Measurements from ENCODE around the gene GALNT14. TPM values are rescaled to one million over a fixed set of nuclear protein-coding genes. Genes with fewer than 3 reads are reported as not detected.

Gene GALNT14
- total and polyA plus RNA-seq, 10 donors = 2.7 to 18.5 (median 4.5) TPM

DNA sequence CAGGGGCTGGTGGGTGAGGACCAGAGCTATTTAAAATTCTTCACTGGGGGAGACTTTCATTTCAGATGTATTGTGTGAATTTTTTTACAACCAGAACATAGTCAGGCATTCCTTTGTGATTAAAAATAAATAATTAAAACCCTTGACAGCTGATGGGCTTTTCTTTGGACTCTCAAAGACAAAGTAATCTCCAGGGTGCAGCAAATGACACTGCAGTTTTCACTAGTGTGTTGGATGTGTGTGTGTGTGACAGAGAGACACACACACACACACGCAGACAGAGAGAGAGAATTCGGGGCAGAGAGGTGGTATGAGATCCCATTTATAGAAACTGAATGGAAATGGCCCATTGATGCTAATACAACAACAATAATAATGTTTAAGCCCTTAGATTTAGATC lies 10.3 kb upstream of the GALNT14 start:
- no peak for TF ChIP-seq POLR2A (IDR thresholded peaks at IDR 0.05)
- TF ChIP-seq POLR2AphosphoS5 (IDR thresholded peaks at IDR 0.05) = no peak
- TF ChIP-seq CTCF (IDR thresholded peaks at IDR 0.05 in 8 of 11, conservative IDR thresholded peaks at IDR 0.05 in 3 of 11) = no peak
- Histone ChIP-seq H3K4me3 (no peak overlapping the region), H3K27ac (no peak overlapping the region), H3K9me3 (peaks cover 0 to 13% (median 1%) of the 10 kb centered on the region in 8 donors), H3K4me1 (no peaks in the 10 kb centered on the region), H3K27me3 (replicated peaks in 1 of 7) (no peaks in the 10 kb centered on the region), H3K36me3 (no peaks in the 10 kb centered on the region)
- 83 to 94% (median 89%) methylated on average over 2 of the region's 2 CpGs for WGBS, 5 donors
- no peak for DNase-seq
- intact Hi-C loops (cut with DNase I; ENCODE audit: low total_unique reads) = no loop called here

DNA sequence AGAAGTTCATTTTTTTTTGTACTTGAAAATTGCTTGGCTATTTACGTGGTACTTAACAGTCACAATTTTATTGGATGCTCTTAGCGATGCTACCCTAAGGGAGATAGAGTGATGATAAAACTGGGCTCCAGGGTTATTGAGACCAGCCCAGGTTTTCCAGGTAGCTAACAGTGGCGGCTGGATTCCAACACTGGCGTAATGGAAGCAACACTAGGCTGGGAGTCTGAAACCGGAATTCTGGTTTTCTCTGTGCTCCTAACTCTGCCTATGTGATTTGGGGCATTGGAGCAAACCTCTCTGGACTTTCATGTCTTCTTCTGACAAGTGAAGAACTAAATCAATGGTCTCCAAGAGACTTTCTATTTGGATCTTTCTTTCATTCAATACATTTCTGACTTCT lies 9.4 kb upstream of the GALNT14 start:
- WGBS, 5 donors = 84 to 95% (median 91%) methylated on average over 5 of the region's 5 CpGs
- no peak for TF ChIP-seq POLR2A (IDR thresholded peaks at IDR 0.05)
- no peak for TF ChIP-seq POLR2AphosphoS5 (IDR thresholded peaks at IDR 0.05)
- TF ChIP-seq CTCF (IDR thresholded peaks at IDR 0.05 in 8 of 11, conservative IDR thresholded peaks at IDR 0.05 in 3 of 11) = no peak
- H3K27ac ChIP-seq = no peak overlapping the region
- no peaks in the 10 kb centered on the region for H3K4me1 ChIP-seq
- intact Hi-C loops (cut with DNase I; ENCODE audit: low total_unique reads) = no loop called here
- H3K4me3 ChIP-seq = no peak overlapping the region
- peaks cover 0 to 13% (median 1%) of the 10 kb centered on the region in 8 donors for H3K9me3 ChIP-seq
- no peaks in the 10 kb centered on the region for H3K27me3 ChIP-seq (replicated peaks in 1 of 7)
- no peaks in the 10 kb centered on the region for H3K36me3 ChIP-seq
- DNase-seq = no peak

DNA sequence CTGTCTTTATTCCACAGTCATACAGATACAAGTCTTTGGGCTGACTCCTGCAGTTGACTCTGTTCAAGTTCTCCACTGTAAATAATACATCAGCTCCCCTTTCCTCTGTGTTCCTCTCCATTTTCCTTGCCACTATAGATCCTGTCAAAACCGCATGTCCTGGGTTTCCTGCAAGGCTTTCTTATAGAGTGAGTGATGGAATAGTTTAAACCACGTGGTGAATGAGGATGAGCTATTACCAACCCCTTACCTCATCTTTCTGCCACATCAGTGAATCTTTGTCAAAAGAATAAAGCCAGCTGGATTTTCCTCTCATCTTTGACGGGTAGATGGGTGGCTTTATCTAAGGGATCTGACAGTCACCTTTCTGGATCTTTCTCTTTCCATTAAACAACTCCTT lies 3.9 kb upstream of the GALNT14 start:
- H3K4me1 ChIP-seq = peaks cover 8 to 21% (median 19%) of the 10 kb centered on the region in 6 donors
- DNase-seq = no peak
- 60 to 74% (median 66%) methylated on average over 3 of the region's 3 CpGs for WGBS, 5 donors
- no peak overlapping the region for H3K27ac ChIP-seq
- intact Hi-C loops (cut with DNase I; ENCODE audit: low total_unique reads) = no loop called here
- H3K4me3 ChIP-seq = no peak overlapping the region
- no peaks in the 10 kb centered on the region for H3K9me3 ChIP-seq
- peaks cover 0 to 31% (median 19%) of the 10 kb centered on the region in 7 donors for H3K27me3 ChIP-seq (replicated peaks in 1 of 7)
- TF ChIP-seq POLR2AphosphoS5 (IDR thresholded peaks at IDR 0.05) = no peak
- TF ChIP-seq POLR2A (IDR thresholded peaks at IDR 0.05) = no peak
- no peak for TF ChIP-seq CTCF (IDR thresholded peaks at IDR 0.05 in 8 of 11, conservative IDR thresholded peaks at IDR 0.05 in 3 of 11)
- no peaks in the 10 kb centered on the region for H3K36me3 ChIP-seq

- intact Hi-C loops (cut with DNase I; ENCODE audit: low total_unique reads) = no loop called here
- WGBS, 5 donors = 88 to 94% (median 90%) methylated on average over 15 of the region's 15 CpGs
Measured at GRCh38 chr2:31141443-31142085, 3.3 kb upstream of the GALNT14 start.

More at GRCh38 chr2:31141443-31142085, 3.3 kb upstream of the GALNT14 start:
- TF ChIP-seq POLR2A (IDR thresholded peaks at IDR 0.05) (no peak), POLR2AphosphoS5 (IDR thresholded peaks at IDR 0.05) (no peak), CTCF (IDR thresholded peaks at IDR 0.05 in 8 of 11, conservative IDR thresholded peaks at IDR 0.05 in 3 of 11) (no peak)
- no peaks in the 10 kb centered on the region for H3K36me3 ChIP-seq
- H3K4me1 ChIP-seq = peaks cover 10 to 26% (median 24%) of the 10 kb centered on the region in 6 donors
- H3K9me3 ChIP-seq = no peaks in the 10 kb centered on the region
- H3K4me3 ChIP-seq = no peak overlapping the region
- peaks cover 0 to 37% (median 22%) of the 10 kb centered on the region in 7 donors for H3K27me3 ChIP-seq (replicated peaks in 1 of 7)
- no peak overlapping the region for H3K27ac ChIP-seq
- no peak for DNase-seq
